Stimulated activated CD8-positive, alpha-beta memory T cell treated with anti-CD3 and anti-CD28 coated beads, Interleukin-15, amount 100 ng/mL, for 48 hours (primary cell): ENCODE data around the gene CISD2.
A peak's percentile ranks its signal among the peaks of the same experiment; 100 is the strongest.
"Not testable (repeated sequence)": the region's sequence is repeated elsewhere in the genome, so short reads cannot be mapped to it uniquely, and the experiment has no call there.

Experiments used
- DNase-seq, 2 donors: peaks; one replicate each; pipeline ENCODE4 v3.0.0-alpha.2; 2020; ENCODE audit warnings: low read depth in 2 of 2

CISD2 gene

DNA sequence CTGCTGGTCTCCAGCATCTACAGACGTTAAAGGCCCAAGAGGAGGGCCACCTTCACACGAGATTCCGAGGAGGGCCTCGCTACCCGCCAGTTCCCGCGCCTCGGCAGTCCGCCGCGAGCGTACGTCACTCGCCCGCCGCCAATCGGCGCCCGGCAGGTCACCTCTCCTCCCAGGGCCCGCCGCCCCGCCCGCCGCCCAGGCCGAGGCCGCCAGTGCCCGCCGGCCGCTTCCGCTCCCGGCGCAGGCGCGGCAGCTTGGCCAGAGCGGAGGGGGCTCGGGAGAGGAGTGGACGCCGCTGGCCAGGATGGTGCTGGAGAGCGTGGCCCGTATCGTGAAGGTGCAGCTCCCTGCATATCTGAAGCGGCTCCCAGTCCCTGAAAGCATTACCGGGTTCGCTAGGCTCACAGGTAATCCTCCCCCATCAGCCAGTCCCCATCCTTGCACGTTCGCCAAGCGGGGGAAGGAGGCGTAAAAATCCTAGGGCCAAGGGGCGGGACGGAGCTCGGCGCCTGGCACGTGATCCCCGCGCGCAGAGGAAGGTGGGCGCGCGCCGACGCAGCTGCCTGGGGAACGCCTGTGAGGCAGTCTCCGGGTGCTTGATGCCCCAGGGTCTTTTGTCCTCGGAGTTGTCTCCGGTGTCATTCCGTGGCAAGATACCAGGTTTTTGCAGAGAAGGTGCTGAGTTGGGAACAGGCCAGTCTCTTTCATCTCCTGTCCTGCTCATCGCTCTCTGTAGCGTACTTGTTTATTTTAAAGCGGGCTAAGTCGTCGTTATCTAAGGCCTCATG is at the start of gene CISD2:
Gene CISD2, plus strand, starts transcription at position 212 of the 788 bp plus-strand sequence. Its CDS starts 93 bp downstream, at position 305.
- DNase-seq = peak; percentile 89 to 91

- DNase-seq = not testable (repeated sequence)
Observed at GRCh38 chr4:102819100-102819499, 49.7 kb upstream of the CISD2 start.

DNA sequence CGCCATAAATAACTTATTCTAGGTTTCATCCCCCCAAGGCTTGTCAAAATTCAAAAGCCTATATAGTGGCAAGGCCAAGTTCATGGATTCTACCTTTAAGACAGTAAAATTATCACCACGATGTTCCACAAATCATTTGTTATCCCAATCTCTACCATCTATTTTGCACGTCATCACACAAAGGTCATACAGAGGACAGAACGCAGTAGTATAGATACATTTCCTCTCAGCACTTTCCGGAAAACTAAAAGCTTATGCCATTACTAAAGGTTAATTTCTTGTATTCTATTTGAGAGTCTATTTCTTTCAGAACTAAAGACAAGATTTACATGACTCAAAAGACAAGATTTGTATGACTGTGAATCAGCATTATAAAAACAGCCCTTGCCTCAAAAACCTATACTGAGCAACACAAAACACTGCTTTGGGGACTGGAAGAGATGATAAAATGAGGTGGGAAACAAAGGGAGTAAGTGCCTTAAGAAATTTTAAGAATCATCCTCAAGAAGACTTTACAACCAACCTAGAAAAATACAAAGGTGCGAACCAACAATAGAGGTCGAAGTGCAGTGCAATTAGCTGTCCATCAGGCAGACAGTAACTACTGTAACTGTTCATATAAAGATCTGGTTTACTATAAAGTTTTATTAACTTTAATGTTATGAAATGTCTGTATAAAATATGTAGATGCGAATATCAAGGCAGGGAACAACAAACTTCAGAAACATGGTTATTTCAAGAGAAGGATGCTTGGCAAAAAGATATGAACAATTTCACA is 49.0 kb upstream of the CISD2 start:
- DNase-seq = no peak

DNA sequence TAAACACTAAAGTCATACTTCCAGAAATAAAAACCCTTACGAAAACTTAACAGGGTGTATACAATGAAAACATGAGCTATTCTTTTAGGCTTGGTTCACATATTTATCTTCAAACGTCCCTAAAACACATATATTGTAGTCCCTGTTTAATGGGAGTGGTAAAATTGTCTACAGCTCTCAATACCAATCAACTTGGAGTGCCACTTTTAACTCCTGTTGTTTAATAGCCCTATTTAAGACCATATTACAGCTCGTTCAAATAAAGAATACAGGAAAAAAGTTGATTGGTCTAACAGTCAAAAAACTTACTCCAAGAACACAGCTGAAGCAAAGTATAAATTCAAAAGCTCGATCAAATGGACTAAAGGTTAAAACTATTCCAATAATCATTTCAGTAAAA is 45.3 kb upstream of the CISD2 start:
- DNase-seq = no peak

GRCh38 chr4:102823897-102824296 is 44.9 kb upstream of the CISD2 start:
- DNase-seq = no peak

DNA sequence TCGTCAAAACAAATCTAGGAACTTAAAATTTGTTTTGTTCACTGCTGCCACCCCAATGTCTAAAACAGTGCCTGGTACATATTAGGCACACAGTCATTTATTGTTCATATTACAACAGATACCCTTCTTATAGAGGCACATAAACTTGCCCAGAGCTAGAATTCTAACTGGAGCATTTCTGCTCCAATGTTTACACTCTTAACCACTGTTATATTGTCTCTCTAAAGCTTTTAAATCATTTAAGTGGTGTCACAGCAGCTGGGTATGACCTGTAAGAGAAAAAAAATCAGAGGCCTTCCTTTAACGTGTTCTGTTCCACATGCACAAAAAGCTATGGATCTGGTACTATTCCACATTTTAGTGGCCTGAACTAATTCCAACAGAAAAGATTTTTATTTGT is 44.4 kb upstream of the CISD2 start:
- no peak for DNase-seq

- DNase-seq = peak in 1 of 2 donors; percentile 27
Observed at GRCh38 chr4:102825261-102826091, 43.3 kb upstream of the CISD2 start.

DNA sequence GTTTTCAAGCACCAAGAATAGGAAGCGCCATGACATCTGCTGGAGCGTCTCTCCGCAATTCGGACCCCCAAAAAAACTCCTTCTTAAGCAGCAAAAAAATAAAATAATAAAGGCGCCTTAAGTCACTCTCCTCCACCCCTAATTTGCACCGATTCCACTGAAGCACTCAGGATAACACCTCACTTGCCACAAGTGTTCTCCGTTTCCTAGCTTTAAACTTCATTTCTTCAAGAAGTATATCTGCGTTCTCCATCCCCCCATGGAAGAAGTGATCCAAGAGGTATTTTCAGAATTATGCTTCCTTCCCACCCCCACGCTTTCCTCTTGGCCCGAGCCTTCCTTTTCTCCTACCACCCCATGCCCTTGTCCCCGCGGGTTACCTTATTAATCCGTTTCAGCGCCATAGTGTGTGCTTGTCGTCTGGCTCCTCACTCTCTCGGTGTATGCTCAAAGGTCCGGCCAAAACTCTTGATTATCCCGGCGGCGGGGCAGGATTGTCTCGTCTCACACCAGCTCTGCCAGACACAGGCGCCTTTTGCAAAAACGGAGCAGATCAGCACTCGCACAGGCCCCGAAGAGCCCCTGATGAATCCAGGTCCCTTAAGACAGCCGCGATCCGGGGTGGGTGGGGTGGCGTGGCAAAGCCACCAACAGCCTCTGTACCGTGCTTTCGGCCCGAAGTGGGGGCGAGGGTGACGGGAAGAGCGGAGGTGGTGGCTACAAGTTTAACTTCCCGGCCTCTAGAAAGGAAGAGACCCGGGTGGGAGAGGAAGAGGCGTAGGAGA is 42.5 kb upstream of the CISD2 start:
- DNase-seq = peak in 1 of 2 donors; percentile 63

DNA sequence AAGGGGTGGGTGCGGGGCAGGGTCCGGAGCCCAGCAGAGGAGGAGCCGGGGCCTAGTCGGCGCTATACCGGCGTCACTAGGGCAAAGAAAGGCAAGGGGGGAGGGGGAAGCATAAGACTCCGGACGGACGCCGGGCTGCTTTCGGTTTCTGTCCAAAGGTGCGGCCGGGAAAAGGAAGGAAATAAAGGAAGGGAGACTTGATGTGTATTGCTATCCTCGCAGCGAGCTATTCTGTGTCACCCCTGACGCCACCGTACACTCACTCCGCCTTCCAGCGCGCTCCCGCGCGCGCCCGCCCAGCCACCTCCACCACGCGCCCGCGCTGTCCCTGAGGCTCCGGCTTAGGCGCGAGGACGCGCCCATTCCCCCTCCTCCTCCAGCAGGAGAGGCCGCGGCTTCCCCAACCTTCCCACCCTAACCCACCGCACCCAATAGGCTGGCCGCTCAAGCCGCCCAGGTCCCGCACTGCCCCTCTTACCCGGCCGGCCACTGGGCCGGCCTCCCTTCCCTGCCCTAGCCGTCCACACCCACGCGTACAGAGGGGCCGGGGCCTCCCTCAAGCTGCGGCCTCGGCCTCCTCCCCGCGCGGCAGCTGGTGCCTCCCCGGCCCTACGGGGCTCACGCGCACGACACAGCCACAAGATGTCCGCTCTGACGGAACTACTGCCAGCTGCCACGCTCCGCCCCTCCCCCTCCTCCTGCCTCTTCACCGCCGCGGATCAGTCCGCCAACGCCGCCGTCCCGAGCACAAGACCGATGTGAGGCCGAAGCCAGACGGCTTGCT is 41.7 kb upstream of the CISD2 start, which contains the start of gene UBE2D3:
Gene UBE2D3, minus strand, starts transcription at position 662 of the 784 bp plus-strand sequence. CDS start 1,043 bp downstream, outside the sequence.
- peak; percentile 87 to 94 for DNase-seq

DNA sequence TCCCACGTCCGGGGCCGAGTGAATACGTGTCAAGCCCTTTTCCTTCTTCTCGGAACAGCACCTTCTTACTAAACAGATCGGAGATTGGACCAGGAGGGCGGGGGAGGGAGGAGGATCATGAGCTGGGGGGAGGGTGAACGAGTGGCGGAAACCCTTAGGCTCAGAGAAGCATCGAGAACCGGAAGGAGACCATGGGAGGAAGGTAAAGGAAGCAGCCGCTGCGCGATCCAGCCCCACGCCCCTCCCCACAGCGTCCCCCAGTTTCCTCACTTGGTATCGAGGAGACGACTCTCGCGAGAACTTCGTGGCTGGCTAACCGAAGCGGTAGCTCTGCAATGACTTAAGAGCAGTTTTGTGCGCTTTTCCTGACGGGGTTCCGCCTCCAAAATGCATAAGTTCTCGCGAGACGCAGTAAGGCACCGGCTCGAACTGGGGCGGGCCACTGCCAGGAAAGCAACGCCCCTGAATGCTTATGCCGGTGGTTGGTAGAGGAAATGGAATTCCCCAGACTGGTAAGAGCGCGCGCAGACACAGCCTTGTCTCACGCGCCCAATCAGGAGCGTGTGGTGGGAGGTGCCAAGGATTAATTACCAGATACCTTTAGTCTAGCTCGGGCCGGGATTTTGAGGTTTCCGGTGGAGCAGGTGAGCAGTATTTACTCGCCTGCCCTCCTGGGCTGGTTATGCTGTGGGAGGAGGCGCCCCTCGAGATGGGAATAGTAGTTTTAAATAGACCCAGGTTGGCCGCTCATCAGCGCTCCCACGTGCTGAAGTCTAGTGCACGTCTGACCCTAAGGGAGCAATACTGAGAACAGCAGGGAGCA is 40.9 kb upstream of the CISD2 start:
- peak; percentile 98 to 99 for DNase-seq

- DNase-seq = no peak
Observed at GRCh38 chr4:102828497-102828808, 40.3 kb upstream of the CISD2 start.

- DNase-seq = no peak
Observed at GRCh38 chr4:102829803-102830202, 39.0 kb upstream of the CISD2 start.

DNA sequence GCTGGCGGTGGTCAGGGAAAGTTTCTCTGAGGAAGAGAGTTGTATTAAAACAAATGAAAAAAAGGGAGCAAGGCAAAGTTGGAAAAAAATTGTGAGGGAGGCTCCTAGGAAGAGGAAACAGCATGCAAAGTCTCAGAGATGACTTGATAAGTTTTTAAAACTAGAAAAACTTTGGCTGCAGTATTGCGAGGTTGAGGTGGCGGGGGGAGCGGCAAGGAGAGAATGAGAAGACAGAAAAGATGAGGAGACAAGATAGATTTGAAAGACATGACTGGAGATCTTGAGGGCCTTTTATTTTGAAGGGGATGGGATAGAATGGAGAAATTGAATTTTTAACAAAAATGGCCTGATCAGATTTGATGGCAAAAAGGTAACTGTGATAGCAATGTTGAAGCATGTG is 36.7 kb upstream of the CISD2 start:
- no peak for DNase-seq

DNA sequence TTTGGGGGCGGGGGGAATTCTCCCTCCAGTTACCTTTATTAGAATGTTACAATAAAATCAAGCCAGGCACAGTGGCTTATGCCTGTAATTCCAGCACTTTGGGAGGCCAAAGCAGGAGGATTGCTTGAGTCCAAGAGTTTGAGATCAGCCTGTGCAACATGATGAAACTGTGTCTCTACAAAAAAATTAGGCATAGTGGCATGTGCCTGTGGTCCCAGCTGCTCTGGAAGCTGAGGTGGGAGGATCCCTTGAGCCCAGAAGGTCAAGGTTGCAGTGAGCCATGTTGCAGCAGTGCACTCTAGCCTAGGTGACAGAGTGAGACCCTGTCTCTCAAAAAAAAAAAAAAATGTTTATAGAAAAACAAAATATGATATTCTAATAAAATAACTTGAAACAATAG is 36.1 kb upstream of the CISD2 start:
- no peak for DNase-seq

GRCh38 chr4:102836596-102836995 is 32.2 kb upstream of the CISD2 start:
- DNase-seq = no peak

DNA sequence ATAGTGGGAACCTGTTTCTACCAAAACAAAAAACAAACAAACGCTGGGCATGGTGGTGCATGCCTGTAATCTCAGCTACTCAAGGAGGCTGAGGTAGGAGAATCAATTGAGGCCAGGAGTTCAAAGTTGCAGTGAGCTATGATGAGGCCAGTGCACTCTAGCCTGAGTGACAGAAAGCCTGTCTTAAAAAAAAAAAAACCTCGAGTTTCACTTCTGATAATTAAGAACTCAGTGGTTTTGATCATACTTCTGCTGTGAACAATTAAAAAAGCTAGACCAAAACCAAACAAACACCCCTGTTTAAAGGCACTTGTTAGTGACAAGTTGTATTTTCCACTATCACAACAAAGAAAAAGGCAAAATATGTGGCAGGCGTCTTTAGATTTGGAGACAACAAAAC is 26.4 kb upstream of the CISD2 start:
- DNase-seq = no peak

DNA sequence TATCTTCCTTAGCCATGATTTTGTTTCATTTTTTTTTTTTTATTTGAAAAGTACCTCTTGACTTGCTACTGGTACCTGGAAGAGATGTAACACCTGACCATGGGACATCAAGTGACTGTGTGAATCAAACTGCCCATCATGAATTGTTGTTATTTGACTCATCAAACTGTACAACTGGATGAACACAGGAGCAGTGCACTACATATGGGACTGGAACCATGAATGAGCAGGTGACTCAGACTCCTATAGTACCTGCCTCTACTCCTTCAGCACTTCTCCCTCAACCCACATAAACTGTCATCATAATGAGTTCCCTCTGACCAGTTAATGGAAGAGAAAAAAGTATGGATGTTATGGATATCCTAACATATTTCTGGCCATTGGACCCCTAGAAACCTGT is 25.5 kb upstream of the CISD2 start:
- DNase-seq = no peak

GRCh38 chr4:102843938-102844337 is 24.9 kb upstream of the CISD2 start:
- no peak for DNase-seq

DNA sequence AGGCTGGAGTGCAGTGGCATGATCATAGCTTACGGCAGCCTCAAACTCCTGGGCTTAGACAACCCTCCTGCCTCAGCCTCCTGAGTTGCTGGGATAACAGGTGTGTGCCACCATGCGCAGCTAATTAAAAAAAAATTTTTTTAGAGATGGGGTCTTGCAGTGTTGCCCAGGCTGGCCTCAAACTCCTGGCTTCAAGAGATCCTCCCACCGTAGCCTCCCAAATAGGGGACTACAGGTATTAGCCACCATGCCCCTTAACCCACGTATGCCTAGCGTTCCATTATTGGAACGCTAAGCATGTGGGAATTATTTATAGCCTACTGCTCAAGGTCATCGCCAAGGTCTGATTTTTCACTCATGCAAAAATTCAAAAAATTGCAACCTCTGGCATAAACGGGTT is 21.1 kb upstream of the CISD2 start:
- no peak for DNase-seq
